TTC549 (cell line): Measurements from ENCODE around the gene PPAN.

Source experiments
- FAIRE-seq: peaks from 2 replicates; lab custom pipeline; 2012; peaks lifted over from hg19 to GRCh38; lab: Jason Lieb, UNC

The PPAN gene

DNA sequence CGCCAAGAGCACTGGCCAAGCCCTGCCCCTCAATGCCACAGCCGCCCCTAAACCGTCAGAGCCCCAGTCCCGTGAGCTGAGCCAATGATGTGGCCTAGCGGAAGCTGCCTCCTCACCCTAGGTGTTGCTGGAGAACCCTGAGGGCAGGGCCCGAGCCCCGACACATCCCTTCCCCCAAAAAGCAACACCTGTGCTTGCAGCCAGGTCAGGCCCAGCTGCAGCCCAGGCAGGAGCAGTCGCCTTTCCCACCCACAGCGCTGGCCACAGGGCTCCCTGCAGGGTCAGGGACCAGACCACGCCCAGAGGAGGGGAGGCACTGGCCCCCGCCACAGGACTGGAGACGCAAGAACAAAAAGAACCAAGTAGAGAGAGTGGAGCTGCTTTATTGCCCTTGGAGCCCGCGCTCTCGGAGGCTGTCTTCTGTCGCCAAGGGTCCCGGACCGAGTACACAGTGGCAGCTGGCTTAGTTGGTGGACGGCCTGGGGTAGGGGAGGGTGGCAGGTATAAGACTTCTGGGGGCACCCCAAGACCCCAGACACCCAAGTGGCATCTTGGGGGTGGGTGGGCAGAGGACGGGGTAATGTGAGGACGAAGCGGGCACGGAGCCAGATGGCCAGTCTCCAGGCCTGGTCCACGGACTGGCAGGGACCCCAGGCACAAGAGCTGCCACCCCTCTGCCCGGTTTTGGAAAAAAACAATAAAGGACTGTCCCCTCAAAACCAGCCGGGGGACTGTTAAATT, 8.7 kb downstream of the PPAN start:
- FAIRE-seq: no peak

DNA sequence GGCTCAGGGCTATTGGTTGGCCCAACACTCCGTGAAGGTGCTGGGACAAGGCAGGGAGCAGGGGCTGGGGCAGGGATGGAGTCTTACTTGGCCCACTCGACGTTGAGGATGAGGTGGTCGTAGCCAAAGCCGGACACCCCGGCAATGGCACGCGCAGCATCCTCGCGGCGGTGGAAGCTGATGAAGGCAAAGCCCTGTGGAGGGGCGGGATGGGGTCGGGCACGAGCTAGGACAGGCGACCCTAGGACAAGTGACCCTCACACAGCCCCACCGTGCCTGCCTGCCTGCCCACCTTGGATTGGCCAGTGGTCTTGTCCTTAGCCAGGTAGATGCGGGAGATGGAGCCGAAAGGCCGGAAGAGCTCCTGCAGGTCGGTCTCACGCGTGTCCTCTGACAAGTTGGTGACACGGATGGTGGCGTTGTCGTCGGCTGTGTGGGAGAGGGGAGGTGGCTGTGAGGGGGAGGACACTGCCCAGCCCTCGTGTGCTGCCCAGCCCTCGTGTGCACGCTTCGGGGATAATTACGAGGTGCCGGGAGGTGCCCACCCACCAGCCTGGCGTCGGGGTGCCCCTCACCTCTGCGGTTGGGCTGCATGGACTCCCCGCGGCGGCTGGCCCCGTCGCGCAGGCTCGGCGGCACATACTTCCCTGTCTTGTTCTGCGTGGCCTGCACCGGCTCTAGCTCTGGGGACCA, 9.4 kb downstream of the PPAN start:
- no peak for FAIRE-seq

DNA sequence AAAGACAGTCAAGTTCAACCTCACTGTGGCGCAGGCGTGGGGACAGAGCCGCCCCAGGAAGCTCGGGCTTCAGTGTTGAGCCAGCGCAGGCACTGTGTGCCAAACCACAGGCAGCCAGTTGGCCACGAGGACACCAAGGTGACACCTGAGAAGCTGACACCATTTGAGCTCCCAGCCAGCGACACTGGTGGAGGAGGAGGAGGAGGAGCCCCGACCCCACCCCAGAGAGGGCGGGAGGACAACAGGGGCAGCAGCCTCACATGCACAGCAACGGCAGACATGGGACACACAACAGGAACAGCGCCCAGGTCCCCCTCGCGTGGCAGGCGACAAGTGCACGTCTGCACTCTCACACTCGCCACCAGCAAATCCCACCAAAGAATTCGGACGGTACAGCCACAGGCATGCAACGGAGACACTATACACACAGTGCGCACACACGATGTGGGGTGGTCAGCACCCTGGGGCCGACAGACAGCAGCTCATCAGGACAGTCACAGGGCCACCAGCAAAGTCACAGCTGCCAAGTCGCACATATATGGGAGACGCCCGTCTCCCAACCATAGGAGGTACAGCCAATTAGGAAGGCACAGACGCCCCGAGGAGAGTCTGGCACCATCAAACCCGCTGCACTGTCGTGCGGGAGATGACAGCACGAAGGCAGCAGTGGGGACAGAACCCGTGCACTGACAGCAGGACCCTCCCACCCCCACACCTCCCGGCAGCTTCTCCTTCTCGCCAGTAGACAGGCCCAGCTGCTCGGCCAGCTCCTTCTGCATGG, 10.1 kb downstream of the PPAN start:
- FAIRE-seq: no peak

DNA sequence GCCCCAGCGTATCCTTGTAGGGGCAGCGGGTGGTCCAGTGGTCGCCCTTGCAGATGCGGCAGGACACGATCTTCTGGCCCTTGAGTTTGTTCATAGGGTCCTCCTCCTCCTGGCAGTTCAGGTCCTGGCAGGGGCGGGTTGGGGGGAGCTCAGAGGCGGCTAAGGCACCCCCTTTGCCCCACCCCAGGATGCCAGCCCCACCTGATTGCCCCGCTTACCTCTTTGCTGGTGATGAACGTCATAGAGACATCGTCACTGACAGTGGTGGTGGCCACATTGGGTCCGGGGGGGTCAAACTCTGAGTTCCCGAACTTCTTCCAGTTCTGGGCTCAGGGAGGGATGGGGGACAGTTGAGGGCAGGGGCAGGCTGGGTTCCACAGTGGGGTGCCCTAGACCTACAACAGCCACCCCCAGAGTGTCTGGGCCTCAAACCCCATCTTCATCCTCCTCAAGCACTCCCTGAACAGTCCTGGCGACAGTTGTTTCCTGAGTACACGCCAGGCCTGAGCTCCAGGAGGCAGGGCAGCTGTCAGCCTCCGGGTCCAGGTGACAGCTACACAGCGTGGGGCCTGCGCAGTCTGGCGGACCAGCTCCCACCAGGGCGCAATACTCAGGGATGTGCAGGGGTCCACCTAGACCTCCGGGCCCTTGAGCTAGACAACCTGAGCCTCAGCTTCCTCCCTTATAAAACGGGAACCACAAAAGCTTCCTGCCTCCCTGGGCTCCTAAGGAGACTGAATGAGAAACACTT, 10.9 kb downstream of the PPAN start:
- no peak for FAIRE-seq

DNA sequence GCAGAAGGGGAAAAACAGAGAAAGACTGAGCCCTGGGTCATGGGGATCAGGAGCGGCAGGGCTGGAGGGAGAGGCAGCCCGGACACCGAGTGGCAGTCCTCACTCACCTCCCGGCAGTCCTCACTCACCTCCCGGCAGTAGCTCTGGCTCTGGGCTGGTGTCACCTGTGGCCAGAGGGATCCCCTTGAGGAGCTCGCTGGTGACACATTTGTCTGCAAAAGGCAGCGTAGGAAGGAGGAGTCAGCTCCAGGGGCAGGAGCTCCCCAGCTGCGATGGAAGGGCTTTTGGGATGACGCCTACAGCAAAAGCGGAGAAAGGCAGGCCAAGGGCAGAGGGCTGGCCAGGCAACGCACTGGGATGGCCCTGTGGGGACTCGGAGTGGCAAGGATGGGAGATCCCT, 12.8 kb downstream of the PPAN start:
- no peak for FAIRE-seq

DNA sequence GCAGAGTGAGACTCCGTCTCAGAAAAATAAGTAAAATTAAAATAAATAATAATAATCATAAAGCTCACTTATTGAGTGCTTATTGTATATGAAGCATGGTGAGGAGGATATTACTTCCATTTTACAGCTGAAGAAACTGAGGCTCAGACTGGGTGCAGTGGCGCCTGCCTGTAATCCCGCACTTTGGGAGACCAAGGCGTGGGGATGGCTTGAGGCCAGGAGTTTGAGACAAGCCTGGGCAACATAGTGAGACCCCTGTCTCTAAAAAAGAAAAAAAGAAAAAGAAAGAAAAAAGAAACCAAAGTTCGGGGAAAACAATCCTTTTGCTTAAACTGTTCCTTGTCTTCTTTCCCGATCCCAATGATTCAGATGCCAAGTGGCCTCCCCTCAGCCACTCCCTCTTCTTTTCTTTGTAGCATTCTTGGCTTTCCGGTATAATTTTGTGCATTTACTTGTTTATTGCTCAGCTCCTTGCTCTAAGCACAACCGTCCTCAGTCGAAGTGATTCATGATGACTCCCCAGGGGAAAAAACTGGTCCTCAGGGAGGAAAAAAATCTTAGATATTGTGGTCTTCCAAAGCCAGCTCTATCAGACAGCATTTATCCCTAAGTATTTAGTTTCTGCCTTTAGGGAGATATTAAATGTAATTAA, 14.5 kb downstream of the PPAN start:
- FAIRE-seq: no peak

DNA sequence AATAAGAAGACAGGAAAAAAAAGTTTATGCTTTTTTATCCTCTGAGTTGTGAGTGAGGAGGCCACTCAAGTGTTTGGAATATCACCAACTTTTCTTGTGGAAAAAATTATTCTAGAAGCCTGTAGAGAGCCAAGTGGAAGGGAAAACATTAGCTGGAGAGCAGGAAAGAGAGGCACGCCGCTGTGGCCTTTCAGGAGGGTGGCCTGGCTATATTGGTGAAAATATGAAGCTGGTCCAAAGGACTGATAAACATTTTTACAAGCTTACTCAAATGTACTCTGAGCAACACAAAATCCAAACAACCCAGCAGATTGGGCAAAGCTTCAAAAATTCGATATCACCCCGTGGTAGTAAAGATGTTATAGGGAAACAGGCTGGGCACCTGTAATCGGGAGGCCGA, 15.9 kb downstream of the PPAN start:
- no peak for FAIRE-seq

DNA sequence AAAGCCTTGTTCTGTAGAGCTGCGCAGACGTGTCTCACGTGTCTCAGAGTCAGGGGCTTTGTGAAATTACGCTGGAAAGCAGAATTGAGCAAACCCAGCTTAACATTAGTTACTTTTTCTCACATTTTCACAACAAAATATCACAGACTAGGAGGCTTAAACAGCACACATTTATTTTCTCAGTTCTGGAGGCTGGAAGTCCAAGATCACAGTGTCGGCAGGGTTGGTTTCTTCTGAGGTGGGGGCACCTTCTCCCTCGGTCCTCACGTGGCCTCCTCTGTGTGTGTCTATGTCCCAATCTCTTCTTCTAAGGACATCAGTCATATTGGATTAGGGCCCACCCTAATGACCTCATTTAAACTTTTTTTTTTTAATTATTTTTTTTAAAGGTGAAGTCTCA, 18.3 kb downstream of the PPAN start:
- FAIRE-seq: no peak

DNA sequence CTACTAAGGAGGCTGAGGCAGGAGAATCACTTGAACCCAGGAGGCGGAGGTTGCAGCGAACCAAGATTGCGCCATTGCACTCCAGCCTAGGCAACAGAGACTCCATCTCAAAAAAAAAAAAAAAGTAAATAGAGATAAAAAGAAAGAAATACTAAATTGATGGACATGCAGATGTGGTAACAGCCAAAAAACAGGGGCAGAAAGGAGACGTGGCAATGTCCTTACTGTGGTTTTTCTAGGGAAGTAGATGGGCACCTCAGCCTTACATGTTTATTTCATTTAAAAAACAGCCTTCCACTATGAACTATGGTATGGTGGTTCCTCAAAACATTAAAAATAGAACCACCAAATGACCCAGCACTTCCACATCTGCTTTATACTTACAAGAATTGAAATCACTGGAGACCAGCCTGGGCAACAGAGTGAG, 20.1 kb downstream of the PPAN start:
- no peak for FAIRE-seq

DNA sequence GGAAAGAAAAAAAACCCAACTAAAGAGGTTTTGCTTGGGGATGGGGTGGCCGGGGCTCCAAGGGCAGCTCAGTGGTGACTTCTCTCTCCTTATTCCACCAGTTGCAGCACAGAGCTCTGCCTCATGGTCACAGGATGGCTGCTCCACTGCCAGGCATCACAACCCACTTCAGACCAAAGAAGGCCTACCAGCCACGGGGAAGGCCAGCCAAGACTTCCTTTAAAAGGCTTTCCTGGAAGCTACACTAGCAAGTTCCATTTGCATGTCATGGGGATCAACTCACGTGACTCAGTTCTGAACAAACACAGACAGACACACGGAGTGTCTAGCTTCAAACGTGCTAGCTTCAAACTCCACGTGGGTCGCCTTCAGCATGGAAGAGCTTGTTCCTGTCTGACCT, 26.7 kb downstream of the PPAN start:
- no peak for FAIRE-seq

DNA sequence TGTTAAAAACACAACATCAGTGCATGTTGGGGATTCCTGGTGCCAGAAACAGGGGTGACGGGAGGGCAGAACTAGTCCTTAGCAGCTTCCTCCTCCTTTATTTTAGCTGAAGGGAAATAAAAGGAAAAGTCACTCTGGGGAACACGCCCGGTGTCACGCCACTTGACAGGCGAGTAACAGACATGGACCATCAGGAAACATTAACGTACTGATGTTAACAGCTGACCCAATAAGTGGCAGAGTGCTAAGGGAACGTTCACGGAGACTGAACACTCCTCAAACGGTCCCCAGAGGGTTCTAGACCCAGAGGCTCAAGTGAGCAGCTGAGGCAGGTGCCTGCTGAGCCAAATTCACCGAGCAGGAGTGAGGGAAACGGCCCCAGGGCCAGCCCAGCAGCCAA, 27.4 kb downstream of the PPAN start:
- no peak for FAIRE-seq

DNA sequence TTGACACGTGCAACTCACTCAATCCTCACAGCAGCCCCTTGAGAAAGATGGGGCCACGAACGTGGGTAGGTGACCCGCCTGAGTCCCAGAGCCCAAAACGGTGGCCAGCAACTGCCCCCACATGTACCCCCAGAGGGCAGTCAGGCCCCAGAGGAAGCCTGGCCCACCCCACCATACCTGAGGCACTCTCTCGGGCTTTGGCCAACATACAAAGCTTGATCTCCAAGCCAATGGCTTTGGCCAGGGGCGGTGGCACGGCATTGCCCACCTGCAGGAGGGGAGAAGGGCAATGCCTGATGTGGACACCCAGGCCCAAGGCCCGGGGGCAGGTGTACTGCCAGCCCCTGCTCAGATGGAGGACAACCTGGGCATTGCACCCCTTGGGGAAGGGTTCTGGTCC, 27.9 kb downstream of the PPAN start:
- FAIRE-seq: no peak

DNA sequence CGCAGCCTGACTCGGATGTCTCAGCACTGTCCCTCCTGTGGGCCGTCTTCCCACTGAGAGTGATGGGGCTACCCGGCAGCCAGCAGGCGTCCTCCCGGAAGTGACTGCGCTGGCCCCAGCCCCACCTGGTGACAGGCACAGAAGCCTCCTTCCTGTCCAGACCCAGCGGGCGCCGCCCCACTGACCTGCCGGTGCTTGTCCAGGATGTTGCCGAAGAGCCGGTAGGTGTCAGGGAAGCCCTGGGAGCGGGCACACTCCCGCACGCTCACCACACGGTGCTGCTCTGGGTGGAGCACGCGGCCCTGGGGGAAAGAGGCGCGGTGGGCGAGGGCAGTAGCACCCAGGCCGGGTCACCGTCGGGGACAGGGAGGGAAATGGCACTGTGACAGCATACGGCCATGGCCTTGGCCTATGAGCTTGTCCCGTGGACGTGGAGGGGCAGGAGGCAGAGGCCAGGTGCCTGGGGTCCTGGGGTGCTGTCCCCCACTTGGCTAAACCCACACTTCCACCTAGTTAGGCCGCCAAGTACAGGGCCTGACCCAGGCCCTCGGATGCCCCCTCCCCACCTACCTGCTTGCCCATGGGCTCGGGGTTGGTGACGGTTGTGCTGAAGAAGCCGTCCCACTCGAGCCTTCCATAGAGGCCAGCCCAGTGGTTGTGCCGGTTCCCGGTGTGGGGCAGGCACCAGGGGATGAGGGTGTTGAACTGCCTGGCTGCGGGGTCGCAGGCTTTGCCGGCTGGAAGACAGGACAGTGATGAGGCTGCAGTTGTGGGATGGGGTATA, 29.6 kb downstream of the PPAN start:
- FAIRE-seq: no peak

DNA sequence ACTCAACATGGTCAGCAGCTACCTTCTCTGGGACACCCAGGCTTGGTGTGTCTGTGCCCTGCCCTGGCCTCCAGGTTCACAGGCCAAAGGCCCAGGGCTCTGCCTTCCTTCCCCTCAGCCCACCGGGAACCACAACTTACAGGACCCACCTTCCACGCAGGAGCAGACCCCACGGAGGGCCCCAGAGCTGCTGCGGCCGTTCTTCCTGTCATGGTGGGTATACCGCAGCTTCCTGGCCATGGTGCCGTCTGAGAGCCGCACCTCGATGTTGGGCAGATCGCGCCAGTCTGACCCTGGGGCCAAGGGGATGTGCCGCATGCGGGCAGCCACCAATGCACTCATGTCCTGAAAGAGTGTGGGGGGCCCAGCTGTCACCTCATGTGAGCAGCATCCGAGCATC, 30.8 kb downstream of the PPAN start:
- FAIRE-seq: no peak

DNA sequence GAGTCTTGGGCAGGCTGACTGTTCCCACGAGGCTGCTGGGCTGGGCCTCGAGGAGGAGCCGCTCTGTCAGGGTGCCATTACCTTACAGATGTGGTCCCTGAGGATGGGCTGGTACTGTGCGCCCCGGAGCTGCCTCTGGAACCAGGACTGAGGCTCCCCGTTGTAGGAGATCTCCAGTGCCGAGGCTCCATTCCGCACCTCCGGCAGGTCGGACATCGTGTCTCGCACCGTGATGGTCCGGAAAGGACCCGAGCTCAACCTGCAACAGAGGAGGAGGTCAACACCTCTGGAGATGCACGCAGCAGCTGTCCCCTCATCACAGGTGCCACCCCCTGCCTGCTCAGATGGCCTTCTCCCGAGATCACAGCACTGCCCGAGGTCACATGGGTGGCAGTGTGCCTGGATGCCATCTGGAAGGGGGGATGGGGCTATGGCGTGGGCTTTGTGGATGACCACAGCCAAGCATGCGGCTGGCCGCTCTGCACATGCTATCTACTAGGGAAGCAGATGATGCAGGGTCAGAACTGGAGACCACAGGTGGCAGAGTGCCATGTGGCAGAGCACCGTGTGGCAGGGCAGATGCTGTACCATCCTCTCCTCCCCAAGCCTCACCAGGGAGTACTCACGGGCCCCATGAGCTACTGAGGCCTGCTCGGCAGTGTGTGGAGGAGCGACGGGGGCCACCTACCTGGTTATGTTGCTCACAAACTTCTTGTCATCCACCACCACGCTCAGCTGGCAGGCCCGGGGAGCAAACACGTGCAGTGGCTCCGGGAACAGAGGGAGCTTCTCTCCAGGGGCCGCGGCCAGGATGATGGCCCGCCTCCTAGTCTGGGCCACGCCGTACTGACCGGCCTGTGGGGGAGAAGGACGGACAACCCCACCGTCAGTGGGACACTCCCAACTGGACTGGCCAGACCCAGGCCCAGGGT, 31.9 kb downstream of the PPAN start:
- FAIRE-seq: no peak

DNA sequence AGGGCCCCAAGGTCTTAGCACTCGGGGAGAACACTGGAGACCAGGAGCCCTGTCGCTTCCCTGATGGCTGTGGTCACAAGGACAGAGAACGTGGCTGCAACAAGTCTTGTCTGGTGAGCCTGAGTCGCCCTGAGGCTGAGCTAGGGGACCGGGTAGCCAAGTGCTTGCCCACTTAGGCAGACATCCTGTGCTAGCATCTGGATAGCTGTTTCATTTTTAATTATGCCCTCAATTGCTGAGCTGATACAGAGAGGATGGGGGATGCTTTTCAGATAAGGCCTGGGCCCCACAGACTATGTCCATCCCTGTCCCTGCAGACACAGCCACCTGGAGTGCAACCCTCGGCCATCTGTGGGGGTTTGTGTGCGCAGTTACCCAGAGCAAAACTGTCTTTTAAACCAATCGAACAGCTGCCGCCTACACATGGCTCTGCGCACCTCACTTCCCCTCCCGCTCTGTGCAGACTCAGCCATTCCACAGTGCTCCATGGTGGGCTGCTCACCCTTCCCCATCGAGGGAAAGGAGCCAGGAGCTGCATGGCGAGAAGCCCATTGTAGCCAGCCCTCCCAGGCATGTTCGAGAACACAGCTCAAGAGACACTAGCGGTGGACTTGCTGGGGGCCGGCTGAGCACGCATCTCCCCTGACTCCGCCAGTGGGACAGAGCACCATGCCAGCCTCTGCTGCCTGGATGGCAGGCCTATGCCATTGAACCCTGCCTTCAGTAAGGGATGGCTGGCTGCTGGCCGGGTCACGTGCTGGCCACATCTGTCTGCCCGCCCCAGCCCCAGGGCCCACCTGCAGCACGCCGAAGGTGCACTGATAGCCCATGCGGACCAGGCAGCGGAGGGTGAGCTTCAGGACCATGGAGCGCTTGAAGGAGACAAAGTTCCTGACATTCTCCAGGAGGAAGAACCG, 33.0 kb downstream of the PPAN start:
- no peak for FAIRE-seq

DNA sequence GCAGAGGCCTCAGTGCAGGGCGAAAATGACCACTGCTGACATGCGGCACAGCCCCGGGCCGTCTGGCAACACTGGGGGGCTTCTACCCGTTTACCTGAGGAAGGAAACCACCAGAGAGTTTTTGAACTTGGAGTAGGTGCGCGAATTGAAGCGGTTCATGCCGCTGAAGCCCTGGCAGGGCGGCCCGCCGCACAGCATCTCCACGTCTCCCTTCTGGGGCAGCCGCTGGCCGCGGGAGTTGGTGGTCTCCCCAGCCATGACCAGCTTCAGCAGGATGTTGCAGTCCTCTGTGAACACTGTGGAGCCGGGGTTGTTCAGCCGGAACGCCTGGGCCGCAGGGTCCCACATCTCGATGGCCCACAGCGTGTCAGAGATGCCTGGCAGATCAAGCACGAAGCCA, 33.8 kb downstream of the PPAN start:
- FAIRE-seq: no peak

DNA sequence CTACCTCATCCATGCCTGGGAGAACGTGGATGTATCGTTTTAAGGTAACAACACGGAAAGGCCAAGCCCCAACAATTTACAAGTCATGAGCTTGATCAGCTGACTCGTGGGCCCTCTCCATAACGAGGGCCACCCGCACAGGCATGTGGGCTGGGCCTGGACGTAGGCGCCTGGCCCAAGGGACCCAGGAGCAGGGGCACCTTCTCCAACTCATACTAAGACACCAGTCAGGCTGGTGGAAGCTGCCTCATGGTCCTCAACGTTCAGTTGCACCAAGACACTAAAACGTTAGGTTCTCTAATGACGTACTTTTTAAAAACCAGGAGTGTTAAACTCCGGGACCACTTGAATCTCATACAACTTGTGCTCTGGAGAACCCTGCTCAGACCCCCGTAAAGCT, 35.3 kb downstream of the PPAN start:
- FAIRE-seq: no peak

DNA sequence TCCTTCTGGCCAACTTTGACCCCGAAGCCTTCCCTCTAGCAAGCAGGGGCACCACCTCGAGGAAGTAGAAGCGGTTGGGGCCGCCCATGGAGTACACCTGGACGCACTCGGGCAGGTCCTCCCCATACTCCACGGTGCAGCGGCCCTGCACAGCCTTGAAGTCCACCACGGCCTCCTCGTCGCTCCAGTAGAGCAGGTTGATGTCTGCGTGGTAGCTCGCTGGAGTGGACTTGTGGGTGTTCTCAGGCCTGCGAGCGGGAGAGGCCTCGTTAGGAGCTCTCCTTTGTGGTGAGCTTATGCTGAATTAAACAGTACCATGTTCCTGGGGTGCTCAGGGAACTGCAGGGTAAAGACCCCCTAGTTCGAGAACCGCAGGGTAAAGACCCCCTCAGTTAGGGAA, 35.8 kb downstream of the PPAN start:
- no peak for FAIRE-seq
